OCI-LY1 (cell line): ENCODE measurements around the gene PDLIM5.

ENCODE experiments used
- CTCF ChIP-seq: fragments of 200-600 bp; sonication (generic), shearing (Covaris generic); IDR thresholded peaks from 2 replicates; pipeline ENCODE4 v1.5.1; 2017; ENCODE audit warnings: mild to moderate bottlenecking, antibody characterized with exemption, low read length, moderate library complexity, mixed read lengths
- EZH2 ChIP-seq: fragments of 200-600 bp; sonication (generic), shearing (Covaris generic); IDR thresholded peaks from 2 replicates; pipeline ENCODE4 v1.8.0; 2017; ENCODE audit warnings: borderline replicate concordance, mixed run types, mild to moderate bottlenecking, antibody characterized with exemption, low read length, moderate library complexity, mixed read lengths

GRCh38 chr4:94544811-94545210, 93.1 kb downstream of the PDLIM5 start:
- no peak for TF ChIP-seq CTCF
- TF ChIP-seq EZH2: no peak
